ENCODE results near the gene FBRS. TPM values are rescaled to one million over a fixed set of nuclear protein-coding genes. Genes with fewer than 3 reads are reported as not detected.
"Not testable (repeated sequence)": the region's sequence is repeated elsewhere in the genome, so short reads cannot be mapped to it uniquely, and the experiment has no call there.

Gene FBRS
- total RNA-seq, 1 donor from 2014 or later, result 66.7 TPM

DNA sequence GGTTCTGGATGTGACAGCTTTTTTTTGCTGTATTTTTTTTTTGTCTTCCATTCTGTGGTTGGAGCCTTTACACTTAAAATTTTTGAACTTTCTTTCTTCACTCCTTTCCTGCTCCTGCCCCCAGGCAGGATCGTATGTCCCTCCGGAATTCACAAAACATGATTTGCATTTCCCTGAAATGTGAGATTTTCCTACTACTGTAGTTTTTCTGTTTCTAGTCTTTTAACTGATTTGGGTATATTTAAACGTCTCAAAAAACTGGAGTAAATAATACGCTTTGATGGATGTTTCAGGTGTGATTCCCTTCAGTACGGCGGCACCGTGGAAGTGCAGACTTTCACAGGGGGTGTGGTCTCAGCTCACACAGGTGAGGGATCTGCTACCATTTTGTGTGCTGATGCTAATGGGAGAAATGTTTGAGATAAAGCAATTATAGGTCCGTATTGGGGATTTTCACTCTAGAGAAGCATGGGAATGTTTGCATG, 41.4 kb downstream of the FBRS start:
- H3K4me1 Mint-ChIP-seq (ENCODE audit: low read depth, unreplicated experiment), result peaks cover 6% of the 10 kb centered on the region
- DNase-seq, result no peak
- H3K4me3 Mint-ChIP-seq (ENCODE audit: unreplicated experiment), result peak overlapping the region; percentile 99
- peak overlapping the region; percentile 88 for H3K27ac Mint-ChIP-seq (ENCODE audit: unreplicated experiment)
- TF ChIP-seq, protein P1, sequence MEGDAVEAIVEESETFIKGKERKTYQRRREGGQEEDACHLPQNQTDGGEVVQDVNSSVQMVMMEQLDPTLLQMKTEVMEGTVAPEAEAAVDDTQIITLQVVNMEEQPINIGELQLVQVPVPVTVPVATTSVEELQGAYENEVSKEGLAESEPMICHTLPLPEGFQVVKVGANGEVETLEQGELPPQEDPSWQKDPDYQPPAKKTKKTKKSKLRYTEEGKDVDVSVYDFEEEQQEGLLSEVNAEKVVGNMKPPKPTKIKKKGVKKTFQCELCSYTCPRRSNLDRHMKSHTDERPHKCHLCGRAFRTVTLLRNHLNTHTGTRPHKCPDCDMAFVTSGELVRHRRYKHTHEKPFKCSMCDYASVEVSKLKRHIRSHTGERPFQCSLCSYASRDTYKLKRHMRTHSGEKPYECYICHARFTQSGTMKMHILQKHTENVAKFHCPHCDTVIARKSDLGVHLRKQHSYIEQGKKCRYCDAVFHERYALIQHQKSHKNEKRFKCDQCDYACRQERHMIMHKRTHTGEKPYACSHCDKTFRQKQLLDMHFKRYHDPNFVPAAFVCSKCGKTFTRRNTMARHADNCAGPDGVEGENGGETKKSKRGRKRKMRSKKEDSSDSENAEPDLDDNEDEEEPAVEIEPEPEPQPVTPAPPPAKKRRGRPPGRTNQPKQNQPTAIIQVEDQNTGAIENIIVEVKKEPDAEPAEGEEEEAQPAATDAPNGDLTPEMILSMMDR (IDR thresholded peaks at IDR 0.05; ENCODE audit: partially characterized antibody, unreplicated experiment), result no peak
- H3K36me3 Mint-ChIP-seq (ENCODE audit: unreplicated experiment), result no peaks in the 10 kb centered on the region
- H3K9me3 Mint-ChIP-seq (ENCODE audit: unreplicated experiment), result peaks cover 11% of the 10 kb centered on the region
- H3K27me3 Mint-ChIP-seq (ENCODE audit: unreplicated experiment), result peaks cover 13% of the 10 kb centered on the region

DNA sequence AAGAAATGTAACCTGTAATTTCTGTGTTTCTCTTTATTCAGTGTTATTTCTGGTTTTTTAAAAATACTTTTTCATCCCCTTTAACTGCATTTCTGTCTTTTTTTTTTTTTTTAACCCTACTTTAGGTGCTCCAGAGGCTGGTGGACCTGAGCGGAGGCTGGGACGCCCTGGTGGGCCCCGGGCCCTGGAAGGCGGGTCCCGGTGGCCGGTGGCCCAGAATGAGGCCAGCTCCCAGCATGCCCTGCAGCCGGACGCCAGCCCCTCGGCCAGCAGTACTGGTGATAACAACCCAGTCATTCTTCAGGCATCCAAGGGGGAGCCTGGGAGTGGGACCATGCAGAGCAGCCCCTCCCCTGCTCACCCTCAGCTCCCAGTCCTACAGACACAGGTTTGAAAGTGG, 42.3 kb downstream of the FBRS start:
- H3K9me3 Mint-ChIP-seq (ENCODE audit: unreplicated experiment), result peaks cover 11% of the 10 kb centered on the region
- DNase-seq, result no peak
- H3K4me3 Mint-ChIP-seq (ENCODE audit: unreplicated experiment), result no peak overlapping the region
- no peaks in the 10 kb centered on the region for H3K36me3 Mint-ChIP-seq (ENCODE audit: unreplicated experiment)
- TF ChIP-seq, protein P1 (IDR thresholded peaks at IDR 0.05; ENCODE audit: partially characterized antibody, unreplicated experiment), result no peak
- peak overlapping the region; percentile 28 for H3K27ac Mint-ChIP-seq (ENCODE audit: unreplicated experiment)
- H3K4me1 Mint-ChIP-seq (ENCODE audit: low read depth, unreplicated experiment), result peaks cover 6% of the 10 kb centered on the region
- peaks cover 12% of the 10 kb centered on the region for H3K27me3 Mint-ChIP-seq (ENCODE audit: unreplicated experiment)

DNA sequence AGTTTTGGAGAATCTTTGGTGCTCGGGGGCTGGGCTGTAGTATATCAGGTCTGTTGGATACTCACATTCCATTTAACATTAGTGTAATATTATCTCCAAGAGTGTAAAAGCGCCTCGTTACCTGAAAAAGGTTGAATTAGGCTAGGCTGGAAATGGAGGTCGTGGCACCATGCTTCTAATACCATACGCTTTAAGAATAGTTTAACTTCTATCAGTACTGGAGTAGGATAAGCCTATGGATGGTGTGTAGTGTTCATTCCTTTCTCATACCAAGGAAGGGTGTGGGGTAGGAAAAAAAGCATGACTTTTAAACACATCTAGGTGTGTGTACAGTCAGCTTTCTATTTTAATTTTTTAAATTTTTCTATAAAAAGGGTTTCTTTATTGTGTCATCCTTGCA, 42.7 kb downstream of the FBRS start:
- DNase-seq, result no peak
- peaks cover 6% of the 10 kb centered on the region for H3K4me1 Mint-ChIP-seq (ENCODE audit: low read depth, unreplicated experiment)
- peaks cover 11% of the 10 kb centered on the region for H3K9me3 Mint-ChIP-seq (ENCODE audit: unreplicated experiment)
- TF ChIP-seq, protein P1 (IDR thresholded peaks at IDR 0.05; ENCODE audit: partially characterized antibody, unreplicated experiment), result no peak
- H3K27ac Mint-ChIP-seq (ENCODE audit: unreplicated experiment), result peak overlapping the region; percentile 28
- no peaks in the 10 kb centered on the region for H3K36me3 Mint-ChIP-seq (ENCODE audit: unreplicated experiment)
- peaks cover 10% of the 10 kb centered on the region for H3K27me3 Mint-ChIP-seq (ENCODE audit: unreplicated experiment)
- H3K4me3 Mint-ChIP-seq (ENCODE audit: unreplicated experiment), result no peak overlapping the region

DNA sequence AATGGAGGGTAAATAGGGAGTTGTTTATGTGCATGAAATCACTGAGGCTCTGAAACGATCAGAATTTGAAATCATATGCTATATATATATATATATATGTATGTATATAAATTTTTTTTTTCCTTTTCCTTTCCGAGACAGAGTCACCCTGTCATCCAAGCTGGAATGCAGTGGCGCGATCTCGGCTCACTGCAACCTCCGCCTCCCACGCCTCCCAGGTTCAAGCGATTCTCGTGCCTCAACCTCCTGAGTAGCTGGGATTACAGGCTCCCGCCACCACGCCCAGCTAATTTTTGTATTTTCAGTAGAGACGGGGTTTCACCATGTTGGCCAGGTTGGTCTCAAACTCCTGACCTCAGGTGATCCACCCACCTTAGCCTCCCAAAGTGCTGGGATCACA, 44.8 kb downstream of the FBRS start:
- H3K4me1 Mint-ChIP-seq (ENCODE audit: low read depth, unreplicated experiment); H3K27ac Mint-ChIP-seq (ENCODE audit: unreplicated experiment); H3K27me3 Mint-ChIP-seq (ENCODE audit: unreplicated experiment); H3K9me3 Mint-ChIP-seq (ENCODE audit: unreplicated experiment); DNase-seq; H3K4me3 Mint-ChIP-seq (ENCODE audit: unreplicated experiment); H3K36me3 Mint-ChIP-seq (ENCODE audit: unreplicated experiment): not testable (repeated sequence)

DNA sequence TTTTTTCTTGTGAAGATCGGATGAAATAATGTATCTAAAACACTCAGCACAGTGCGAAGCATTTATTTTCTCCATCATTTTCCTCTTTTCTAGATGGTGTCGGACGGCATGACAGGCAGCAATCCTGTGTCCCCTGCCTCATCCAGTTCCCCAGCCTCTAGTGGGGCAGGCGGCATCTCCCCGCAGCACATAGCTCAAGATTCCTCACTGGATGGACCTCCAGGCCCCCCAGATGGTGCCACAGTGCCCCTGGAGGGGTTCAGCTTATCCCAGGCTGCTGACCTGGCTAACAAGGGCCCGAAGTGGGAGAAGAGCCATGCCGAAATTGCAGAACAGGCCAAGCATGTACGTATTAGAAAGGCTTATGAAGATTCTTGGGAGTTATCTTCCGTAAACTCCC, 45.7 kb downstream of the FBRS start:
- DNase-seq, result no peak
- TF ChIP-seq, protein P1 (IDR thresholded peaks at IDR 0.05; ENCODE audit: partially characterized antibody, unreplicated experiment), result no peak
- H3K27ac Mint-ChIP-seq (ENCODE audit: unreplicated experiment), result no peak overlapping the region
- no peak overlapping the region for H3K4me3 Mint-ChIP-seq (ENCODE audit: unreplicated experiment)
- H3K4me1 Mint-ChIP-seq (ENCODE audit: low read depth, unreplicated experiment), result peaks cover 6% of the 10 kb centered on the region
- peaks cover 5% of the 10 kb centered on the region for H3K9me3 Mint-ChIP-seq (ENCODE audit: unreplicated experiment)
- H3K36me3 Mint-ChIP-seq (ENCODE audit: unreplicated experiment), result no peaks in the 10 kb centered on the region
- peaks cover 8% of the 10 kb centered on the region for H3K27me3 Mint-ChIP-seq (ENCODE audit: unreplicated experiment)
